Peyer's patch (tissue), 4 donors: ENCODE data around the gene STK38L.

Experiments
- CTCF ChIP-seq, 6 experiments: fragments of 450-650 bp in 4 of 6; fragments of 200-600 bp in 2 of 6; sonication (generic) in 1 of 6; IDR thresholded peaks; one replicate each; pipeline ENCODE4 v1.5.1; 2017 to 2019; ENCODE audit warnings: antibody characterized with exemption in 6 of 6, mild to moderate bottlenecking in 3 of 6, moderate library complexity in 1 of 6
- POLR2A ChIP-seq, 2 donors: fragments of 450-650 bp; IDR thresholded peaks; one replicate each; pipeline ENCODE4 v1.5.1; 2017; ENCODE audit warnings: antibody characterized with exemption in 2 of 2, mild to moderate bottlenecking in 2 of 2, moderate library complexity in 2 of 2

GRCh38 chr12:27199638-27200300, 44.3 kb upstream of the STK38L start:
- no peak for TF ChIP-seq CTCF (IDR thresholded peaks at IDR 0.05)
- TF ChIP-seq POLR2A (IDR thresholded peaks at IDR 0.05) = no peak
